Activated CD4-positive, alpha-beta T cell treated with anti-CD3 and anti-CD28 coated beads, Interleukin-2, amount 10 ng/mL, durations not matched to agents 7 days and 5 days (primary cell): Measurements from ENCODE around the gene MRPS17. TPM values are rescaled to one million over a fixed set of nuclear protein-coding genes. Genes with fewer than 3 reads are reported as not detected.

Experiments
- CTCF ChIA-PET: fragments of 350-600 bp; sonication (Branson Sonifier 250); formaldehyde crosslinking; loops from one replicate; lab custom pipeline; 2021; ENCODE audit warnings: antibody characterized with exemption; lab: Charles Lee
- POLR2A ChIA-PET: fragments of 350-600 bp; sonication (Branson Sonifier 250); formaldehyde crosslinking; loops from one replicate; lab custom pipeline; 2021; ENCODE audit warnings: antibody characterized with exemption; lab: Charles Lee
- DNase-seq: peaks from one replicate; pipeline ENCODE4 v3.0.0-alpha.2; 2020
- H3K27ac Mint-ChIP-seq: one replicate; pipeline ENCODE4 v1.8.0; 2021; ENCODE audit warnings: mild to moderate bottlenecking, moderate library complexity, mixed read lengths
- H3K27me3 Mint-ChIP-seq: one replicate; pipeline ENCODE4 v1.8.0; 2021; ENCODE audit warnings: mixed read lengths
- H3K36me3 Mint-ChIP-seq: one replicate; pipeline ENCODE4 v1.8.0; 2021; ENCODE audit warnings: low read depth, mixed read lengths
- H3K4me1 Mint-ChIP-seq: one replicate; pipeline ENCODE4 v1.8.0; 2021; ENCODE audit warnings: mixed read lengths
- H3K4me3 Mint-ChIP-seq: one replicate; pipeline ENCODE4 v1.8.0; 2021; ENCODE audit warnings: mild to moderate bottlenecking, moderate library complexity, mixed read lengths
- H3K9me3 Mint-ChIP-seq: one replicate; pipeline ENCODE4 v1.8.0; 2021; ENCODE audit warnings: mixed read lengths
- total RNA-seq, 2 experiments: library from RNA; stranded (reverse); gene quantifications; one replicate each; pipeline ENCODE4 v1.2.3, GENCODE V29; 2021

Gene MRPS17
- total RNA-seq, 2 experiments from 2014 or later, result 11.8 to 14.9 TPM

GRCh38 chr7:55977831-55978230 lies 26.2 kb downstream of the MRPS17 start:
- Mint-ChIP-seq H3K27ac (no peak overlapping the region), H3K27me3 (no peaks in the 10 kb centered on the region), H3K36me3 (peaks cover 29% of the 10 kb centered on the region), H3K9me3 (no peaks in the 10 kb centered on the region), H3K4me3 (no peak overlapping the region), H3K4me1 (no peaks in the 10 kb centered on the region)
- DNase-seq, result no peak
- ChIA-PET POLR2A (no interaction called here), CTCF (interaction anchor here (1.7 kb wide), 1 partner anchor 10 kb away, joined by 4 read pairs; no protein-coding TSS in a partner anchor)

DNA sequence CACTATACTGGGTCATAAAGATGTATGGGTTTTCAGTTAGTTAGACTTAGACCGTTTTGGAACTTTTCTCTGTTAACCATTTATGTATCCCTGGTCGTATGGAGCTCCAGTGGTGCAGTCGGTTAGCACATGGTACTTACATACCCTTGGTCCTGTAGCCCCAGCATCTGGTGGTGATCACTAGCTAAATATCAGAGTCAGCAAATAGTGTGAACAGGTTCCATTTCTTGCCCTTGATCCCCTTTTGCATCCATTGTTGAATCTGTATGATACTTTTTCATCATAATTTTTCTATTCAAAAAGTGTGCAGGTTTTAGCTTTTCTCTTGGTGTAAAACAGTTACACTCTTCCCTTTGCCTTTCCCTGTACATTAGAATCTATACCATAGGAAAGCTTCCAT lies 28.6 kb downstream of the MRPS17 start:
- POLR2A ChIA-PET, result no interaction called here
- Mint-ChIP-seq H3K27ac (no peak overlapping the region), H3K4me3 (no peak overlapping the region), H3K9me3 (no peaks in the 10 kb centered on the region), H3K4me1 (no peaks in the 10 kb centered on the region), H3K27me3 (no peaks in the 10 kb centered on the region), H3K36me3 (peaks cover 39% of the 10 kb centered on the region)
- DNase-seq, result no peak
- CTCF ChIA-PET, result interaction anchor here (1.3 kb wide), 1 partner anchor 16 kb away, joined by 6 read pairs; no protein-coding TSS in a partner anchor

GRCh38 chr7:55983537-55983936 lies 31.9 kb downstream of the MRPS17 start:
- H3K4me3 Mint-ChIP-seq, result no peak overlapping the region
- peaks cover 37% of the 10 kb centered on the region for H3K36me3 Mint-ChIP-seq

DNA sequence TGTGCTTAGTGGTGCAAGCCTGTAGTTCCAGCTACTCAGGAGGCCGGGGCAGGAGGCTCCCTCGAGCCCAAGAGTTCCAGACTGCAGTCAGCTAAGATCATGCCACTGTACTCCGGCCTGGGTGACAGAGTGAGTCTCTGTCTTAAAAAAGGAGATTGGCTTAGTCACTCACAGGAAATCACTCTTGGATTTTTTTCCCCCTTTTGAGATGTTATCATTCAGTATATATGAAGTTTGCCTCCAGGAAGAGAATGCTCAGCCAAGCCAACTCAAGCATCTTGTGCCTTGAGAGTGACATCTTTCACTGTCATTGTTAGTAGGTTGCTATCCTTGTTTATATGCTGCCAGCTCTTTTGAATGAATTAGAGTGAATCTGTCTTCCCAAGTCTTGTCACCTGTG lies 40.7 kb downstream of the MRPS17 start:
- ChIA-PET CTCF (no interaction called here), POLR2A (no interaction called here)
- Mint-ChIP-seq H3K27ac (no peak overlapping the region), H3K4me3 (no peak overlapping the region), H3K27me3 (no peaks in the 10 kb centered on the region), H3K4me1 (peaks cover 1% of the 10 kb centered on the region), H3K36me3 (peaks cover 23% of the 10 kb centered on the region), H3K9me3 (no peaks in the 10 kb centered on the region)
- no peak for DNase-seq

More at GRCh38 chr7:55983537-55983936, 31.9 kb downstream of the MRPS17 start:
- no peaks in the 10 kb centered on the region for H3K27me3 Mint-ChIP-seq
- CTCF ChIA-PET, result interaction anchor here (0.8 kb wide), 1 partner anchor 20 kb away, joined by 5 read pairs; no protein-coding TSS in a partner anchor
- peaks cover 1% of the 10 kb centered on the region for H3K4me1 Mint-ChIP-seq
- H3K27ac Mint-ChIP-seq, result no peak overlapping the region
- POLR2A ChIA-PET, result no interaction called here
- no peaks in the 10 kb centered on the region for H3K9me3 Mint-ChIP-seq
- no peak for DNase-seq

DNA sequence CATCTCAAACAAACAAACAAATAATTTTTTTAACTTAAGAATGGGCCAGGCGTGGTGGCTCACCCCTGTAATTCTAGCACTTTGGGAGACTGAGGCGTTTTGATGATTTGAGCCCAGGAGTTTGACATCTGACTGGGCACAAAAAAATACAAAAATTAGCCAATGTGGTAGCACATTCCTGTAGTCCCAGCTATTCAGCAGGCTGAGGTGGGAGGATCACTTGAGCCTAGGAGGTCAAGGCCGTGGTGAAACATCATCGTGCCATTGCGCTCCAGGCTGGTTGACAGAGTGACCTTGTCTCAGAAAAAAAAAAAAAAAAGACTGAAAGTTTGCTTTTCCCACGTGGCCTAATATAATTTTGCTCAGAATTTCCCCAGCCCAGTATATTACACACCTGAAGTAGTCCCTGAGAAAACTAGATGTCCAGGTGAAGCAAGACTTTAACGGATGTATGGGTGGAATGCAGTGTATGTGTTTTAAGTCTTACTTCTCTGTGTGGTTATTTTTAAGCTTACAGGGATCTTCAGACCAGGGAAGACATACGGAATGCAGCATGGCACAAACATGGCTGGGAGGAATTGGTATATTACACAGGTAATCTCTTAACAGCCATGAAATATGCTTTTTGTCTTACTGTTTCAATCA lies 45.3 kb downstream of the MRPS17 start:
- Mint-ChIP-seq H3K4me3 (no peak overlapping the region), H3K27ac (no peak overlapping the region), H3K27me3 (no peaks in the 10 kb centered on the region), H3K9me3 (no peaks in the 10 kb centered on the region), H3K4me1 (peaks cover 6% of the 10 kb centered on the region), H3K36me3 (peaks cover 21% of the 10 kb centered on the region)
- POLR2A ChIA-PET, result no interaction called here
- no peak for DNase-seq
- CTCF ChIA-PET, result interaction anchor here (1.0 kb wide), 1 partner anchor 73 kb away, joined by 3 read pairs; no protein-coding TSS in a partner anchor

DNA sequence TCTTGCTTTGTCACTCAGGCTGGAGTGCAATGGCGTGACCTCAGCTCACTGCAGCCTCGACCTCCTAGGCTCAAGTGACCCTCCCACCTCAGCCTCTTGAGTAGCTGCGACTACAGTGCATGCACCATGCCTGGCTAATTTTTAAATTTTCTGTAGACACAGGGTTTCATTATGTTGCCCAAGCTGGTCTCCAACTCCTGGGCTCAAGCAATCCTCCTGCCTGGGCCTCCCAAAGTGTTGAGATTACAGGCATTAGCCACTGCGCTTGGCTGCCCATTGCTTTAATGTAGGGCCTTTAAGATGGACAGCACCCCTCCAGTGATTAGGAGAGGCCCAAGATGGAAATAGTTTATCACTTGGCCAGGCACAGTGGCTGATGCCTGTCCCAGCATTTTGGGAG lies 52.1 kb downstream of the MRPS17 start:
- H3K4me3 Mint-ChIP-seq, result no peak overlapping the region
- H3K9me3 Mint-ChIP-seq, result no peaks in the 10 kb centered on the region
- H3K27ac Mint-ChIP-seq, result no peak overlapping the region
- H3K27me3 Mint-ChIP-seq, result no peaks in the 10 kb centered on the region
- peaks cover 5% of the 10 kb centered on the region for H3K36me3 Mint-ChIP-seq
- ChIA-PET CTCF (interaction anchor here (0.5 to 1.8 kb wide), 6 partner anchors 18 to 1384 kb away, joined by 3 to 6 read pairs (median 4); partner anchors contain the start of gene CHCHD2), POLR2A (no interaction called here)
- DNase-seq, result no peak
- peaks cover 5% of the 10 kb centered on the region for H3K4me1 Mint-ChIP-seq

Other genes starting within 250 kb of the MRPS17 start
- gene SEPTIN14, start 89.1 kb upstream of the MRPS17 start, total RNA-seq, result not detected
- gene ZNF713, start 64.4 kb upstream of the MRPS17 start, total RNA-seq, result 1 to 10 TPM; 2.5 to 4.2 TPM
- gene NIPSNAP2, start 12.7 kb downstream of the MRPS17 start, total RNA-seq, result 10 to 100 TPM; 35.4 to 38.6 TPM
- gene PSPH, start 99.6 kb downstream of the MRPS17 start, total RNA-seq, result 10 to 100 TPM in 1 of 2 experiments, 1 to 10 TPM in 1; 9.6 to 11.2 TPM
- 100 to 1,000 TPM; 116 to 123 TPM for gene CCT6A, start 99.9 kb downstream of the MRPS17 start, total RNA-seq
- gene SUMF2, start 112.4 kb downstream of the MRPS17 start, total RNA-seq, result 100 to 1,000 TPM; 128 to 133 TPM
- 1 to 10 TPM; 1.0 to 2.5 TPM for gene PHKG1, start 141.1 kb downstream of the MRPS17 start, total RNA-seq
- 100 to 1,000 TPM; 375 to 407 TPM for gene CHCHD2, start 154.6 kb downstream of the MRPS17 start, total RNA-seq
- not detected for gene NUPR2, start 164.5 kb downstream of the MRPS17 start, total RNA-seq